ENCODE data around the gene CTTN.
"Not testable (repeated sequence)": the region's sequence is repeated elsewhere in the genome, so short reads cannot be mapped to it uniquely, and the experiment has no call there.

CTTN gene

DNA sequence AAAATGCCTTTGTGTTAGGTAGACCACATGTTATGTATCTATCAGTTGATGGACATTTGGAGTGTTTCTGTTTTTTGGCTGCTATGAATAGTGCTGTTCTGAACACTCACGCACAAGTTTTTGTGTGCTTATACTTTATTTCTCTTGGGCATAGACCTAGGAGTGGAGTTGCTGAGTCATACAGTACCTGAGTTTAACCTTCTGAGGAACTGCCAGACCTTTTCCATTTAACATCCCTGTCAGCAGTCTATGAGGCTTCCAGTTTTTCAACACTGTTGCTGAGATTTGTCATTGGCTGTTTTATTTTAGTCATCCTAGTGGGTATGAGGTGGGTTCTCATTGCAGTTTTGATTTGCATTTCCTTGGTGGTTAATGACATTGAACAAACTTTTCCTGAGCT lies 4.4 kb downstream of the CTTN start:
- no peaks in the 10 kb centered on the region for H3K27me3 ChIP-seq (ENCODE audit: control insufficient read depth, insufficient read depth, low read length)
- no peak overlapping the region for H3K4me3 ChIP-seq (ENCODE audit: low read length)
- peaks cover 7% of the 10 kb centered on the region for H3K36me3 ChIP-seq (ENCODE audit: control insufficient read depth, insufficient read depth, low read length)
- H3K27ac ChIP-seq (ENCODE audit: low read depth, low read length) = no peak overlapping the region
- H3K4me1 ChIP-seq (ENCODE audit: control insufficient read depth, insufficient read depth, low read length) = peaks cover 16% of the 10 kb centered on the region
- H3K9ac ChIP-seq (ENCODE audit: low read length) = no peak overlapping the region

DNA sequence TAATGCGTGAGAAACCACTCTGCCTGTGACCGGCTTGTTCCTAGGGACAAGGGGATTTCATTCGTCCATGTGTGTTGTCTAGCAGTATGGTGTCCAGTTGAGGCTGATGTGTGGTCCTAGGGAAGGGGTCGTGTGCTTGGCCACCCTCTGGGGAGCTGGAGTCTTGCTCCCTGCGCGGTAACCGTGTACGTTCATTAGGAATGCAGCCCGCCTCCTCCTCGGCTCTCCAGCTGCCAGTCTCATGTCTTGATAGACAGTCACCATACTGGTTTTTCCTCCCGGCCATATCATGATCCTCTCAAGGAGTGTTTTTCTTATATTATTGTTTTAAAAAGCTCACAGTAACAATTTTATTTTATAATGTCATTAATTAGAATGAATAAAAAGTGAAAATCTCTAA lies 5.9 kb downstream of the CTTN start:
- peaks cover 16% of the 10 kb centered on the region for H3K4me1 ChIP-seq (ENCODE audit: control insufficient read depth, insufficient read depth, low read length)
- no peak overlapping the region for H3K27ac ChIP-seq (ENCODE audit: low read depth, low read length)

DNA sequence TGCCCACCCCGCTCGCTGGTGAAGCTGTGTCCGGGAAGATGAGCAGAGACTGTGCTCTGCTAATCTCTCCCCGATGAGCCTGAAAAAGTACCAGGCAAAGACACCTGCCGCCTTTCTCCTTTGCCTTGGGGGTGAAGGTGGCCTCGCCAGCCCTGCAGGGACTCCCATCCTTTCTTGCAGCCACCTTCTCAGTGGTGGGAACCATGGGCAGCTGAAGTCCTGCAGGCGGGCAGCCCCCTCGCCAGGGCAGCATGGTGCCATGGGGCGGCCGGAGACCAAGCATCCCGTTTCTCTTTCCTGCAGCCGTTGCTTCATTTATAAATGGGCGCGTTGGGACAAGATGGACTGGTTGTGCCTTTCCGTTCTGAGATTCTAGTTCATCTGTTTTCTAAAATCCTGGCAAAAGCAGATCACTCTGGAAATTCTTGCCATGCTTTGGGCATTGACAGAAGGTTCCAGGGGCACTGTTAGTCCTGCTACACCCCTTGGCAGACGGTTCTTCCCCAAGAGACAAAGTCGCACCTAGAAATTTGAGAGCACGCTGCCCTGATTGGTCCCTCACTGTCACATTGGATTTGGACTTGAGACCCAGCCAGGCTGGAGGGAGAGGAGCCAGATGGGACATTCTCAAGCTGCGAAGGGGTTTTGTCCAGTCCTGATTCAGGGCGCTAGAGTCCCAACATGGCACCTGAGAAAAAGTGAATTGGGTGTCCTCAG lies 7.5 kb downstream of the CTTN start:
- no peak overlapping the region for H3K4me3 ChIP-seq (ENCODE audit: low read length)
- peaks cover under 1% of the 10 kb centered on the region for H3K4me1 ChIP-seq (ENCODE audit: control insufficient read depth, insufficient read depth, low read length)
- no peak overlapping the region for H3K27ac ChIP-seq (ENCODE audit: low read depth, low read length)
- peaks cover 35% of the 10 kb centered on the region for H3K36me3 ChIP-seq (ENCODE audit: control insufficient read depth, insufficient read depth, low read length)
- H3K9ac ChIP-seq (ENCODE audit: low read length) = no peak overlapping the region
- H3K27me3 ChIP-seq (ENCODE audit: control insufficient read depth, insufficient read depth, low read length) = no peaks in the 10 kb centered on the region

More for the DNA sequence above, 5.9 kb downstream of the CTTN start:
- no peak overlapping the region for H3K9ac ChIP-seq (ENCODE audit: low read length)
- H3K27me3 ChIP-seq (ENCODE audit: control insufficient read depth, insufficient read depth, low read length) = no peaks in the 10 kb centered on the region
- peaks cover 19% of the 10 kb centered on the region for H3K36me3 ChIP-seq (ENCODE audit: control insufficient read depth, insufficient read depth, low read length)
- no peak overlapping the region for H3K4me3 ChIP-seq (ENCODE audit: low read length)

DNA sequence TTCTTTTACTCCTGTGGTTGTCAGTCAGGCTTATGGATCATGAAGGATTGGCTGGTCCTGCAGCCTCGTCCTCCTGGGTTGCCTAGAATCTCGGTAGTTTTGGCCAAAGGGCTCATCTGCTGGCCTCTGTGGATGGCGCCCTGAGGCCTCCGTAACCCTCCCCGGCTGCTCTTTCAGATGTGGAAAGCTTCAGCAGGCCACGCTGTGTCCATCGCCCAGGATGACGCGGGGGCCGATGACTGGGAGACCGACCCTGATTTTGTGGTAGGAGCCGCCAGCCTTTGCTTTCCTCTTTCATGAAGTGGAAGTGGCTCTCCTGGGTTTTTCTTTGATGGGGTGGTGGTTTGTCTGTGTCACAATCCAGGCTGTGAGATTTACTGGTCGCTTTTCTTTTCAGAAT lies 8.8 kb downstream of the CTTN start:
- H3K4me3 ChIP-seq (ENCODE audit: low read length) = no peak overlapping the region
- no peaks in the 10 kb centered on the region for H3K4me1 ChIP-seq (ENCODE audit: control insufficient read depth, insufficient read depth, low read length)
- H3K27ac ChIP-seq (ENCODE audit: low read depth, low read length) = no peak overlapping the region
- H3K27me3 ChIP-seq (ENCODE audit: control insufficient read depth, insufficient read depth, low read length) = no peaks in the 10 kb centered on the region
- no peak overlapping the region for H3K9ac ChIP-seq (ENCODE audit: low read length)
- peaks cover 46% of the 10 kb centered on the region for H3K36me3 ChIP-seq (ENCODE audit: control insufficient read depth, insufficient read depth, low read length)

DNA sequence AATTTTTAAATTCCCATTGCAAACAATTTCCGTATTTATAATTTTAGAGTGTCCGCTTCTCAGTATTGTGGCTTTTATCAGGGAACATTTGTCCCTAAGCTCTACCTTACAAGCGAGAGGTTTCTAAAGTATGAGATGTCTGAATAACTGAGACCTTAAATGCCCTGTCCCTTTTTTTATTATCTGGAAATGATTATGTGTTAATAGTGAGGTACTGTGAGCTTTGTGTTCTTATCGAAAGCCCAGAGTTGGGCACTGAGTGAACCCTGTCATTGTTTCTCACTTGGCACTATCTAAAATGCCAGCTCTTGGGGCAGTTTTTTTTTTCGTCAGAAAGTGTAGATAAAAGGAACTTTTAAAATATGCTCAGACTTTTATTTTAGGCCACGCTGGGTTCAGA lies 9.5 kb downstream of the CTTN start:
- H3K27ac ChIP-seq (ENCODE audit: low read depth, low read length) = no peak overlapping the region

DNA sequence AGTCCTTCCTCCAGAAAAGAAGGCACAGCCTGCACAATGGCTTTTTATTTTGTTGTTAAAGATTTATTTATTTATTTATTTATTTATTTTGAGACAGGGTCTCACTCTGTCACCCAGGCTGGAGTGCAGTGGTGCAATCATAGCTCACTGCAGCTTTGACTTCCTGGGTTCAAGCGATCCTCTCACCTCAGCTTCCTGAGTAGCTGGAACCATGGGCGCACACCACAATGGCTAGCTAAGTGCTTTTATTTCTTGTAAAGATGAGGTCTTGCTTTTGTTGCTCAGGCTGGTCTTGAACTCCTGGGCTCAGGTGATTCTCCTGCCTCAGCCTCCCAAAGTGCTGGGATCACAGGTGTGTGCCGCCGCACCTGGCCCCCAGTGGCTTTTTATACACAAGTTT lies 10.0 kb downstream of the CTTN start:
- H3K9ac ChIP-seq (ENCODE audit: low read length); H3K4me3 ChIP-seq (ENCODE audit: low read length); H3K27ac ChIP-seq (ENCODE audit: low read depth, low read length); H3K27me3 ChIP-seq (ENCODE audit: control insufficient read depth, insufficient read depth, low read length); H3K4me1 ChIP-seq (ENCODE audit: control insufficient read depth, insufficient read depth, low read length): not testable (repeated sequence)
- H3K36me3 ChIP-seq (ENCODE audit: control insufficient read depth, insufficient read depth, low read length) = peaks cover 56% of the 10 kb centered on the region

More for the DNA sequence above, 9.5 kb downstream of the CTTN start:
- Histone ChIP-seq H3K4me1 (ENCODE audit: control insufficient read depth, insufficient read depth, low read length) (no peaks in the 10 kb centered on the region), H3K9ac (ENCODE audit: low read length) (no peak overlapping the region), H3K27me3 (ENCODE audit: control insufficient read depth, insufficient read depth, low read length) (no peaks in the 10 kb centered on the region), H3K4me3 (ENCODE audit: low read length) (no peak overlapping the region), H3K36me3 (ENCODE audit: control insufficient read depth, insufficient read depth, low read length) (peaks cover 50% of the 10 kb centered on the region)

DNA sequence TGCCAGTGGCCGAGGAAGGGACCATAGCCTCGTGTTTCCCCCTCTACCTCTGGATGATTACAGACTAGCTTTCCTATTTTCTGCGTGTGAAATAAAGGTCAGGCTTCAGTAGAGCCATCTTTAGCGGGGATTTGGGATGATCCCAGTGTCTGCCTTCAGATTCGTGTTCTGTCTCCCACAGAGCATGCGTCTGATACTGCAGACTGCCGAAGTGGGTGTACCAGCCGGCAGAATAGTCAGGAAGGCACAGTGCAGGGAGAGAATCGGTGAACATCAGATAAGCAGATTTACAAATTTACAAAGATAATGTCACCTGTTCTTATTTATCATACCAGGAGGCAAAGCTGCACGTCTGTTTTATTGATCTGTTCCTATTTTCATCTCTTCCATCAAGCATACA lies 11.1 kb downstream of the CTTN start:
- Histone ChIP-seq H3K4me1 (ENCODE audit: control insufficient read depth, insufficient read depth, low read length) (no peaks in the 10 kb centered on the region), H3K27me3 (ENCODE audit: control insufficient read depth, insufficient read depth, low read length) (no peaks in the 10 kb centered on the region), H3K9ac (ENCODE audit: low read length) (no peak overlapping the region), H3K27ac (ENCODE audit: low read depth, low read length) (no peak overlapping the region), H3K36me3 (ENCODE audit: control insufficient read depth, insufficient read depth, low read length) (peaks cover 62% of the 10 kb centered on the region), H3K4me3 (ENCODE audit: low read length) (no peak overlapping the region)

DNA sequence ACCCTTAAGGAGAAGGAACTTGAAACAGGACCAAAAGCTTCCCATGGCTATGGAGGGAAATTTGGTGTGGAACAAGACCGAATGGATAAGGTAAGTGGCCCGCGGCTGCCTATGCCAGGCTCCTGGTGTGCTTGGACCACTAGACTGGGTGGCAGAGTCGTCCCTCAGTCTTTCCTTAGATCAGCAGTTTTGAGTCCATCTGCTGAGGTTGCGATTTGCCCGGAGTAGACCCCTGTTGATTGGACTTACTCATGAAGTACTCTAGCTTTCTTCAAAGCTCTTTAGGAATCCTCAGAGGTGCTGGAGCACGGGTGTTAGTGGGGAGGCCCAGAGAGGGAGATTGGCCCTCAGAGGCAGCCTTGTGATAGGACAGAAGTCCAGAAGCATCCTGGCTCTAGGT lies 11.5 kb downstream of the CTTN start:
- Histone ChIP-seq H3K27ac (ENCODE audit: low read depth, low read length) (no peak overlapping the region), H3K4me1 (ENCODE audit: control insufficient read depth, insufficient read depth, low read length) (no peaks in the 10 kb centered on the region), H3K4me3 (ENCODE audit: low read length) (no peak overlapping the region), H3K36me3 (ENCODE audit: control insufficient read depth, insufficient read depth, low read length) (peaks cover 66% of the 10 kb centered on the region), H3K9ac (ENCODE audit: low read length) (no peak overlapping the region), H3K27me3 (ENCODE audit: control insufficient read depth, insufficient read depth, low read length) (no peaks in the 10 kb centered on the region)

DNA sequence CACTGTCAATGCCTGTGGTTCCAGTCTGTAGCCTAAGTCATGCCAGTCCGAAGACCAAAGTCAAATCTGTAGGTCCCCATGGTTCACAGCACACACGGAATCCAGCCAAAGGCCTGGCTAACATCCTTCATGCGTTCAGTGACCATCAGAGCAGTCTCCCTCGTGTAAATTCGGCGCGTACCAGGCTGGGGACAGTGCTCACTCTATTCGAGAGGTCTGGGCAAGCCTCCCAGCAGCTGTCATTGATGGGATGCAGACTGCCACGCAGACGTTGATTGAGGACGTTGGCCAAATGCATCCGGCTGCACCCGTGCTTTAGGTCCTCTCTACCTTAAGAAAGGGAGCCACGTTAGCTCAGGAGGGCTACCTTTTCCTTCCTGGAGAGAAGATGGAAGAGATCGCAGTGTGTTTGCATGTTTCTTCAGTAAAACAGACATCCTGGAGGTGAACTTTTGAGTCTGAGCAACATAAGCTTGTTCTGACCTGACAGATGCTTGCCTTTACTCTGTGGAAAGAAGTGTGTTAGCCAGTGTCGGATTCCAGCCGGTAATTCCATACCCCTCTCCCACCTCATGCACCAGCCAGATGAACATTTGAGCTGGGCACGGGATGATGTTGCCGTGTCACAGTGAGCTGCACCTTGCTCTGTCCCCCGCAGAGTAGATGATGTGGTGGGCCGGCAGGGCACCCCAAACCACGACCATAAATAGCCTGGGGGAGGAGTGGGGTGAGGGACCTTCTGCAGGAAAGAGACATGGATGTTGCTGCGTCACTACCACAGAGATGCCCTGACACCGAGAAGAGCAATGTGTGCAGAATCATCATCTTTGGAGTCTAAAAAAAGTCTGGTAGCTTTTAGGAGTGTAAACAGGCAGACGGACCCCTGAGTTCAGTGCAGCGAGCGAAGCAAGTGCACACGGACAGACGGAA lies 12.2 kb downstream of the CTTN start:
- H3K27ac ChIP-seq (ENCODE audit: low read depth, low read length) = no peak overlapping the region
- no peaks in the 10 kb centered on the region for H3K4me1 ChIP-seq (ENCODE audit: control insufficient read depth, insufficient read depth, low read length)
- no peak overlapping the region for H3K4me3 ChIP-seq (ENCODE audit: low read length)
- H3K9ac ChIP-seq (ENCODE audit: low read length) = no peak overlapping the region
- no peaks in the 10 kb centered on the region for H3K27me3 ChIP-seq (ENCODE audit: control insufficient read depth, insufficient read depth, low read length)
- peaks cover 72% of the 10 kb centered on the region for H3K36me3 ChIP-seq (ENCODE audit: control insufficient read depth, insufficient read depth, low read length)

DNA sequence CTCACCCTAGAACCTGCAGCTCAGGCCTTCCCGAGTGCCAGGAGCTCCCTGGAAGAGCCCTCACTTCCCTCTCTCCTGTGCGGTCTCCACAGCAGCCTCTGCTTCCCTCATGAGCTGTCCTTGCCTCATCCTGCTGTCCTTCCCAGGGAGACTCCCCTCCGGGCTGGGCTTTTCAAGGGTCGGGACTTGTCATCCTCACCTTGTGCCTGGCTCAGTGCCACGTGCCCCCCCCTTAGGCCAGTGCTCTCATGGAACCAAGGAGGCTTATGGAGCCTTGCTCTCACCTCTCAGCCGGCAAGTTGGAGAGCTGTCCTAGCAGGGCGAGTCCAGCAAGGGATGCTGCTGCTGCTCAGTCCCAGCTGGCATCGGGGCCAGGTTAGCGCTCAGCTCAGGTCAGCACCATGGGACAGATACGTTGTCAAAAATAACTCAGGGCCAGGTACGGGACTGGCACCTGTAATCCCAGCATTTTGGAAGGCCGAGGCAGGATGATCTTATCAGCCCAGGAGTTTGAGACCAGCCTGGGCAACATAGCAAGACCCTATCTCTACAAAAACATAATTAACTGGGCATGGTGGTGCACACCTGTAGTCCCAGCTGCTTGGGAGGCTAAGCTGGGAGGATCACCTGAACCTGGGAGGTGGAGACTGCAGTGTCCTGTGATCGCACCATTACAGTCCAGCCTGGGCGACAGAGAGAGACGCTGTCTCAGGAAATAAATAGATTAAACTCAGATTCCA lies 13.6 kb downstream of the CTTN start:
- Histone ChIP-seq H3K4me1 (ENCODE audit: control insufficient read depth, insufficient read depth, low read length) (no peaks in the 10 kb centered on the region), H3K4me3 (ENCODE audit: low read length) (no peak overlapping the region), H3K9ac (ENCODE audit: low read length) (no peak overlapping the region), H3K27me3 (ENCODE audit: control insufficient read depth, insufficient read depth, low read length) (no peaks in the 10 kb centered on the region), H3K27ac (ENCODE audit: low read depth, low read length) (no peak overlapping the region), H3K36me3 (ENCODE audit: control insufficient read depth, insufficient read depth, low read length) (peaks cover 81% of the 10 kb centered on the region)

DNA sequence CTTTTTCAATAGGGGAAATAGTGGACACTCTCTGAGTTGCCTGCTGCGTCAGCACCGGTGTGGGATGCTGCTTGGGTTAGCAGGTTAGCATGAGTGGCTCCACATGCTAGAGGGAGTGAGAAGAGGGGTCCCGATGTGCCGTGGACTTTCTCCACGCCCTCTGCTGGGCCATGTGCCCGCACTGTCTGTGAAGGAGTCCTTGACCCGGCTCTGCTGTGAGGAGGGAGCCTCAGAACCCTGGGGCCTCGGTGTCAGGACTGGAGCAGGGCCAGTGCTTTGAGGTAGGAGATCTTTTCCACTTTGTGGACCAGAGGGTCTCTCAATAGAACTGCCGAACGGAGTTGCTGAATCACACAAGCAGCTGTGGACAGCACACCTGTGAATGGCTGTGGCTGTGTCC lies 14.8 kb downstream of the CTTN start:
- H3K36me3 ChIP-seq (ENCODE audit: control insufficient read depth, insufficient read depth, low read length) = peaks cover 80% of the 10 kb centered on the region
- H3K4me1 ChIP-seq (ENCODE audit: control insufficient read depth, insufficient read depth, low read length) = no peaks in the 10 kb centered on the region
- no peak overlapping the region for H3K4me3 ChIP-seq (ENCODE audit: low read length)
- H3K27me3 ChIP-seq (ENCODE audit: control insufficient read depth, insufficient read depth, low read length) = no peaks in the 10 kb centered on the region
- H3K27ac ChIP-seq (ENCODE audit: low read depth, low read length) = no peak overlapping the region
- no peak overlapping the region for H3K9ac ChIP-seq (ENCODE audit: low read length)

DNA sequence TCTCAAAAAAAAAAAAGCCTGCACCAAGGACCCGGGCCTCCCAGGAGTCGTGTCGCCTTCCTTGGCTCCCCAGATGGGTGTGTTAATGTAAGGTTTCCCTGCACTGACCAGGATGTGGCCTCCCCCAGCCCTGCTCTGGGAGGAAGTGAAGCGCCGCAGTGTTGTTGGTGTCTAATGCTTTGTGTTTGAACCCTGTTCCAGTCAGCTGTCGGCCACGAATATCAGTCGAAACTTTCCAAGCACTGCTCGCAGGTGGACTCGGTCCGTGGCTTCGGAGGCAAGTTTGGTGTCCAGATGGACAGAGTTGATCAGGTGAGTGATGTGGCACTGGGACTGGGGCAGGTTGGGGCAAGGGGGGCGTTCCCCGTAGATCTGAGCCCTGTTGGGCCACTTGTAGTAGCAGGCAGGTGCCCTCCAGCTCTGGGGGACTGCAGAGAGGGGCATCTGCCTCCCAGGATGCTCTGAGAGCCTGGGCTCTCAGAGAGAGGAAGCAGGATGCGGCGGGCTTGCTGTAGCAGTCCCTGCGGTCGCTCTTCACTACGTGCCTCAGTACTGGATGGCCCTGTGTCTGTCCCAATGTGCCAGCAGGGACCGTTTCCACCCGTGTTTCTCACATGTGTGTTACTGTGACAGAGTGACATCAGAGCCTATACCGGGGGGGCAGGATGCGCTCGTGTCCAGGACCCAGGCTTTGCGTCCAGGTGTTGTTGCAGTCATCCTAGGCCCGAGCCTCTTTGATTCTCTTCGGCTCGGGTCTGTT lies 16.2 kb downstream of the CTTN start:
- H3K4me3 ChIP-seq (ENCODE audit: low read length) = no peak overlapping the region
- no peak overlapping the region for H3K27ac ChIP-seq (ENCODE audit: low read depth, low read length)
- peaks cover 73% of the 10 kb centered on the region for H3K36me3 ChIP-seq (ENCODE audit: control insufficient read depth, insufficient read depth, low read length)
- H3K4me1 ChIP-seq (ENCODE audit: control insufficient read depth, insufficient read depth, low read length) = no peaks in the 10 kb centered on the region
- H3K27me3 ChIP-seq (ENCODE audit: control insufficient read depth, insufficient read depth, low read length) = no peaks in the 10 kb centered on the region
- H3K9ac ChIP-seq (ENCODE audit: low read length) = no peak overlapping the region

All from rectal smooth muscle tissue (tissue), 1 donor.